Measurements from ENCODE around the gene TRIM49. TPM values are rescaled to one million over a fixed set of nuclear protein-coding genes. Genes with fewer than 3 reads are reported as not detected.
"Not testable (repeated sequence)": the region's sequence is repeated elsewhere in the genome, so short reads cannot be mapped to it uniquely, and the experiment has no call there.

TRIM49 gene, protein sequence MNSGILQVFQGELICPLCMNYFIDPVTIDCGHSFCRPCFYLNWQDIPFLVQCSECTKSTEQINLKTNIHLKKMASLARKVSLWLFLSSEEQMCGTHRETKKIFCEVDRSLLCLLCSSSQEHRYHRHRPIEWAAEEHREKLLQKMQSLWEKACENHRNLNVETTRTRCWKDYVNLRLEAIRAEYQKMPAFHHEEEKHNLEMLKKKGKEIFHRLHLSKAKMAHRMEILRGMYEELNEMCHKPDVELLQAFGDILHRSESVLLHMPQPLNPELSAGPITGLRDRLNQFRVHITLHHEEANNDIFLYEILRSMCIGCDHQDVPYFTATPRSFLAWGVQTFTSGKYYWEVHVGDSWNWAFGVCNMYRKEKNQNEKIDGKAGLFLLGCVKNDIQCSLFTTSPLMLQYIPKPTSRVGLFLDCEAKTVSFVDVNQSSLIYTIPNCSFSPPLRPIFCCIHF
- total RNA-seq (2014; rRNA removed; shearing (Covaris generic); ENCODE audit: low replicate concordance): not detected in 2 replicates

DNA sequence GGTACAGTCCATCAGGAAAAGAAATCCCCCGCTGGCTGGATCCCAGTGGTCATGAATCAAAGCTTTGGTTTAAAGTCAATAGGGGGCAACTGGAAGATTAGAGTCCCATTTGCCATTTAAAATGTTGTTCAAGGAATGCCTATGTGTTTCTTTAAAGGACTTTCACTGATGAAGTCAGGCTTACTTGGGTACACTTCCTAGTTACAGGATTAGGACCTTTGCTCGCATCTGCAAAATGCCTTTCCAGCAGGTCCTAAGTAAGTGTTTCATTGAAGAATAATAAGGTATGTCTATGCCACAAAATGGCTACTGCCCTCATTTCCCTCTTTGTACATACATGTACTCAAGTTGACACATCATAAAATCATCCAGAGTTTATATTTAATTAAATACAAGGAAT is at the start of gene TRIM49:
Gene TRIM49, minus strand, starts transcription at position 101 of the 400 bp plus-strand sequence. CDS start 4,106 bp downstream, outside the sequence.
- in situ Hi-C loops (cut with HindIII; ENCODE audit: low pct_unique_long_range_greater_than_20kb, low sequenced_read_pairs); DNase-seq (ENCODE audit: low read depth): not testable (repeated sequence)

DNA sequence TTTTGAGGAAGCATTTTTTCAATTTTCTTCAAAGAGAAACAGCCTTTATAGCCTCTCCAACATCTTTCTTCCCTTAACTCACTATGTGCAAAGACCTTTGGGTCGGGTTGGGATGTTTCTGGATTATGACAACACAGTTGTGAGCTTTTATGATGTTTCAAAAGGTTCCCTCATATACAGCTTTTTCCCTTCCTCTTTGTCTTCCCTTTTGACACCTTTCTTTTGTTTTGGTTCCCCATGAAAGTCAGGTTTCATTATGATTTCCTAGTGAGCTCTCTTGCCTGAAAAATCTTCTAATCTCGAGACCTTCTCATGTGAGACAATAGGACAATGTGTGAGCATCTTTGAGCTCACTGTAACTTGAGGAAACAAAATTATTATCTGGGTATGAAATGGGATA is 18.3 kb upstream of the TRIM49 start:
- in situ Hi-C loops (cut with HindIII; ENCODE audit: low pct_unique_long_range_greater_than_20kb, low sequenced_read_pairs); DNase-seq (ENCODE audit: low read depth): not testable (repeated sequence)

- DNase-seq (ENCODE audit: low read depth); in situ Hi-C loops (cut with HindIII; ENCODE audit: low pct_unique_long_range_greater_than_20kb, low sequenced_read_pairs): not testable (repeated sequence)
These were observed 11.6 kb upstream of the TRIM49 start for GRCh38 chr11:89820008-89820407.

DNA sequence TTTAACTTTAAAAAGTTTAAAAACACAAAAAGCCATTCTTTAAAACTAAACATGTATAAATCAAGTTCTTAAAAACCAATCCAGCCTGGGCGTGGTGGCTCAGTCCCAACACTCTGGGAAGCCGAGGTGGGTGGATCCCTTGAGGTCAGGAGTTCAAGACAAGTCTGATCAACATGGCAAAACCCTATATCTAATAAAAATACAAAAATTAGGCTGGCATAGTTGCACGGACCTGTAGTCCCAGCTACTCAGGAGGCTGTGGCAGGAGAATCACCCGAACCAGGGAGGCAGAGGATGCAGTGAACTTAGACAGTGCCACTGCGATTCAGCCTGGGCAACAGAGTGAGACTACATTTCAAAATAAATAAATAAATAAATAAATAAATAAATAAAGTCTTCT is 5.2 kb upstream of the TRIM49 start:
- in situ Hi-C loops (cut with HindIII; ENCODE audit: low pct_unique_long_range_greater_than_20kb, low sequenced_read_pairs); DNase-seq (ENCODE audit: low read depth): not testable (repeated sequence)

GRCh38 chr11:89787506-89788063 is 20.8 kb downstream of the TRIM49 start:
- DNase-seq (ENCODE audit: low read depth); in situ Hi-C loops (cut with HindIII; ENCODE audit: low pct_unique_long_range_greater_than_20kb, low sequenced_read_pairs): not testable (repeated sequence)

GRCh38 chr11:89785726-89786125 is 22.6 kb downstream of the TRIM49 start:
- in situ Hi-C loops (cut with HindIII; ENCODE audit: low pct_unique_long_range_greater_than_20kb, low sequenced_read_pairs); DNase-seq (ENCODE audit: low read depth): not testable (repeated sequence)

DNA sequence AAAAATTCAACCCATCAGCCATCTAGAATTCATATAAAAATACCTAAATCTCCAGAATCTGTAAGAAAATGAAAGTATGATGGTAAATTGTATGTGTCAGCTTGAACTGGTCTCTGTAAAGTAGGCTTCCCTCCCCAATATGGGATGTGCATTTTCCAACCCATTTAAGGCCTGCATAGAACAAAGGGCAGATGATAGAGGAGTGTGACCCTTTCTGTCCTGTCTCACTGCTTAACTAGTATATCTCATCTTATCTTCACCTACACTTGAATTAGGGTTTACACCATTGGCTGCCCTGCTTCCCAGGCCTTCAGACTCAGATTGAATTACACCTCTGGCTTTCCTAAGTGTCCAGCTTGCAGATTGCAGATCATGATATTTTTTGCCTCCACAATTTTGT is 57.6 kb downstream of the TRIM49 start:
- in situ Hi-C loops (cut with HindIII; ENCODE audit: low pct_unique_long_range_greater_than_20kb, low sequenced_read_pairs): not testable (repeated sequence)

More for the DNA sequence above, 57.6 kb downstream of the TRIM49 start:
- DNase-seq (ENCODE audit: low read depth): not testable (repeated sequence)

Other genes starting within 250 kb of the TRIM49 start
- not detected in 2 replicates for gene TRIM77, start 98.3 kb downstream of the TRIM49 start, total RNA-seq (2014; rRNA removed; shearing (Covaris generic); ENCODE audit: low replicate concordance)
- not detected in 2 replicates for gene TRIM64B, start 69.9 kb upstream of the TRIM49 start, total RNA-seq (2014; rRNA removed; shearing (Covaris generic); ENCODE audit: low replicate concordance)
- gene TRIM49D1, start 113.7 kb upstream of the TRIM49 start, total RNA-seq (2014; rRNA removed; shearing (Covaris generic); ENCODE audit: low replicate concordance): not detected in 2 replicates
- gene TRIM49D2, start 115.5 kb upstream of the TRIM49 start, total RNA-seq (2014; rRNA removed; shearing (Covaris generic); ENCODE audit: low replicate concordance): not detected in 2 replicates
- not detected in 2 replicates for gene TRIM64, start 157.5 kb upstream of the TRIM49 start, total RNA-seq (2014; rRNA removed; shearing (Covaris generic); ENCODE audit: low replicate concordance)
- not detected in 2 replicates for gene TRIM49C, start 222.5 kb upstream of the TRIM49 start, total RNA-seq (2014; rRNA removed; shearing (Covaris generic); ENCODE audit: low replicate concordance)